GM12801 (cell line): ENCODE results near the gene SCAMP1.

ENCODE experiments used
- TF ChIP-seq, protein P1 (sequence below): IDR thresholded peaks from one replicate; pipeline ENCODE4 v1.5.1; 2011; ENCODE audit warnings: control low read depth; ENCODE audit not compliant: insufficient read length; ENCODE audit errors: extremely low read depth

Gene SCAMP1, protein sequence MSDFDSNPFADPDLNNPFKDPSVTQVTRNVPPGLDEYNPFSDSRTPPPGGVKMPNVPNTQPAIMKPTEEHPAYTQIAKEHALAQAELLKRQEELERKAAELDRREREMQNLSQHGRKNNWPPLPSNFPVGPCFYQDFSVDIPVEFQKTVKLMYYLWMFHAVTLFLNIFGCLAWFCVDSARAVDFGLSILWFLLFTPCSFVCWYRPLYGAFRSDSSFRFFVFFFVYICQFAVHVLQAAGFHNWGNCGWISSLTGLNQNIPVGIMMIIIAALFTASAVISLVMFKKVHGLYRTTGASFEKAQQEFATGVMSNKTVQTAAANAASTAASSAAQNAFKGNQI

DNA sequence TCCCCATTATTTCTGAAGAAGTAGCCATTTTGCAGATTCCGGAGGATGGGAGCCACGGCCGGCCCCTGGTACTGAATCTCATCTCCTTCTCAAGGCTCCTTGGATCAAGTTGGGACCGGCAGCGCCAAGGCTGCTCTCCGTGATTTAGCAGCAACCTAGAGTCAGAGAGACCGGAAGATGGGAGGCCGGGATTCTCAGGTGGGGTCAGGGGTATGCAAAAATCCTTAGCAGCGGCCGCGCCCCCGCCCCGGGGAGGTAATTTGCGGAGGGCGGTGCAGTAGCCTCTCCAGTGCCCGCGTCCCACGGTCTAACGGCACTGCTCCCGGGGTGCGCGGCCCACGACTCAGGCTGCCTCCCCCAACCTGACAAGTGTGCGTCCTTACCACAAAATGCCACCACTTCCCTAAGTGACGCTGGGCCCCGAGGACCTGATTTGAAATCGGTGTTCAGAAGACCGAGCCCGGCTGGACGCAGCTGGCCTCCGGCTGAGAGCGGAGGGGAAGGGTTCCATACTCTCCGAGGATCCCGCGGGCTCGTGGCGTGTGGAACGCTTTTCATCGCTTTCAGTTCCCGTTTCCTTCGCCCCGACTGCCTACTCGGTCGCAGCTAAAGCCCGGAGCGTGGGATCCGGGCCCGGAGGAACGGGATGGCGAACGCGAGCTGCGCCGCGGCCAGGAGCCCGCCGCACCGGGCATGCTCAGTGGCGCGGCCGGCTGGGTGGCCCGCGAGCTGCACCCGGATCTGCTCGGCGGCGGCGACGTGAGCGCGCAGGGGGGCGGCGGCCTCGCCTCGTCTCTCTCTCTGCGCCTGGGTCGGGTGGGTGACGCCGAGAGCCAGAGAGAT, at the start of gene SCAMP1:
Gene SCAMP1 (plus strand): TSS at position 787 of the 843 bp plus-strand sequence. CDS start 55 bp downstream, at position 842.
- TF ChIP-seq, protein P1, sequence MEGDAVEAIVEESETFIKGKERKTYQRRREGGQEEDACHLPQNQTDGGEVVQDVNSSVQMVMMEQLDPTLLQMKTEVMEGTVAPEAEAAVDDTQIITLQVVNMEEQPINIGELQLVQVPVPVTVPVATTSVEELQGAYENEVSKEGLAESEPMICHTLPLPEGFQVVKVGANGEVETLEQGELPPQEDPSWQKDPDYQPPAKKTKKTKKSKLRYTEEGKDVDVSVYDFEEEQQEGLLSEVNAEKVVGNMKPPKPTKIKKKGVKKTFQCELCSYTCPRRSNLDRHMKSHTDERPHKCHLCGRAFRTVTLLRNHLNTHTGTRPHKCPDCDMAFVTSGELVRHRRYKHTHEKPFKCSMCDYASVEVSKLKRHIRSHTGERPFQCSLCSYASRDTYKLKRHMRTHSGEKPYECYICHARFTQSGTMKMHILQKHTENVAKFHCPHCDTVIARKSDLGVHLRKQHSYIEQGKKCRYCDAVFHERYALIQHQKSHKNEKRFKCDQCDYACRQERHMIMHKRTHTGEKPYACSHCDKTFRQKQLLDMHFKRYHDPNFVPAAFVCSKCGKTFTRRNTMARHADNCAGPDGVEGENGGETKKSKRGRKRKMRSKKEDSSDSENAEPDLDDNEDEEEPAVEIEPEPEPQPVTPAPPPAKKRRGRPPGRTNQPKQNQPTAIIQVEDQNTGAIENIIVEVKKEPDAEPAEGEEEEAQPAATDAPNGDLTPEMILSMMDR, result no peak

DNA sequence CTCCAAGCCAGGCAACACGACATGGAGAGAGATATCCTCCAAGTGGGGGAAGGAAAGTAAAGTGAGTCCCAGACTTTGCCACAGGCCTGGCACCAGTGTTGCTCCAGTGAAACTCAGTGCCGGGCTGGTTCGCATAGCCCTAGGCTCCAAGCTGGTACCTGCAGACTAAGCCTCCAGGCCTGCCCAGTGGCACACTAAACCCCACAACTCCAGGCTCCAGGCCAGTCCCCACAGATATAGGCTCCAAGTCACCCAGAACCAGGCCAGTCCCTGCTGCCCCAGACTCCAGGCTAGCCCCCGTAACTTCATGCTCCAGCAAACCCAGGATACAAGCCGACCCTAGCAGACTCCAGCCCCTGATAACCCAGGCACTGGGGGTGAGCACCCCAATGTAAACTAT, 42.9 kb upstream of the SCAMP1 start:
- TF ChIP-seq, protein P1, result no peak

DNA sequence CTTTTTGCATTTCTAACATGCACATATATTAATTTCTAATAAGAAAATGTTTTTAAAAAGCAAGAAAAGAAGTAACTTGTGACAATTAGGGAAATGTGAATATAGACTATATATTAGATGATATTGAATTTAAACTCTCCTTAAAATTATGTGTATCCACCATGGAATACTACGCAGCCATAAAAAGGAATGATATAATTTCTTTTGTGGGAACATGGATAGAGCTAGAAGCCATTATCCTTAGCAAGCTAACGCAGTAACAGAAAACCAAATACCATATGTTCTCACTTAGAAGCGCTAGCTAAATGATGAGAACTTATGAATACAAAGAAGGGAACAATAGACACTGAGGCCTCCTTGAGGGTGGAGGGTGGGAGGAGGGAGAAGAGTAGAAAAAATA, 42.1 kb upstream of the SCAMP1 start:
- TF ChIP-seq, protein P1, result no peak

DNA sequence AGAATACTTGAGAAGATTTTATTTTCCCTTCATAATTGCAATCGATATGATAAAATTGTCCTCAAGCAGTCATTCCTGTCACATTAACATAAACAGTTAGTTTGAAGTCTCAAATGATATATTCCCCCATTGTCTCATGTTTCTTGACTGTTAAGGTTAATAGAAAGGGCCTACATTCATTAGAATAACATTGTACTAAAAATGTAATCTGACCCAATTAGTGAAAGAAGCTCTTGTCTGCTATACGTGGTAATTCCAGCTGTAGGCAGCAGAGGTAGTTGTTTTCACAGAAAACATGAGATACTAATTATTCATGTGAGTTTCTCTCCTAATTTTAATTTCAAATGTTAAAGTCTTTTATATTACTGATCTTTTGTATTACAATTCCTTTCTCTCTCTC, 40.0 kb upstream of the SCAMP1 start:
- TF ChIP-seq, protein P1, result no peak

DNA sequence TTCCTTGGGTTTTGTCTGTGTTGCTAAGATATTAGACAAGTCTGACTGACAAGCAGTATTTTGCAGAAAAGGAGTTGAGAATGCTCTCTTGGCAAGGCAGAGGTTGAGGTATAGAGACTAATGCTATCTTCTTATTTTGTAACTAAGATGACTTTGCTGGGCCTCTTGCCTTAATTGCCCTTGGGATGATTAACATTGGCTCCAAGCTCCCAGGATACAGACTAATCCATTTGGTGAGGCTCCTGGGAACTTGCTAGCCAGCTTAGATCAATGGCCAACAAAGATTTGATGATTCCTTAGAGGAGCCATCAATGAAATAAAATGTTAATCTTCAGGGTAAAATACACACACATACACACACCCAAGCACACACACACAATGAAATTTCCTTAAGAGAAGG, 37.2 kb upstream of the SCAMP1 start:
- TF ChIP-seq, protein P1, result no peak

DNA sequence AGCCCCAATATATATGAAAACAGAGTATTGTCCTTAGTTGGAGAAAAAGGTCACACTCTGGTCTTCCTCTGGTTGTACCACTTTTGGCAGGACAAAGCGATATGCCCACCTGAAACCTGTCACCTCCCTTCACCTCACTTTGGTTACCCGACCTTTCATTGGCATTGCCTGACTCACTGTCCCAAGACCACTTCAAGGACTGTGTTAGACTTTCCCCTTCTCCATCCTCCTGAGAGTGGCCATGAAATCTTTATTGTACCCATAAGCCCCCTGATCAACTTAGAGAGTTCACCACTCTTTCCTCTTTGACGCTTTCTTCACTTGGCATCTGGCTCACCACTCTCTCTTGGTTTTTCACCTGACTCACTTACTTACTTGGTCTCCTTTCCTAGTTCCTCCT, 33.5 kb upstream of the SCAMP1 start:
- TF ChIP-seq, protein P1, result no peak

DNA sequence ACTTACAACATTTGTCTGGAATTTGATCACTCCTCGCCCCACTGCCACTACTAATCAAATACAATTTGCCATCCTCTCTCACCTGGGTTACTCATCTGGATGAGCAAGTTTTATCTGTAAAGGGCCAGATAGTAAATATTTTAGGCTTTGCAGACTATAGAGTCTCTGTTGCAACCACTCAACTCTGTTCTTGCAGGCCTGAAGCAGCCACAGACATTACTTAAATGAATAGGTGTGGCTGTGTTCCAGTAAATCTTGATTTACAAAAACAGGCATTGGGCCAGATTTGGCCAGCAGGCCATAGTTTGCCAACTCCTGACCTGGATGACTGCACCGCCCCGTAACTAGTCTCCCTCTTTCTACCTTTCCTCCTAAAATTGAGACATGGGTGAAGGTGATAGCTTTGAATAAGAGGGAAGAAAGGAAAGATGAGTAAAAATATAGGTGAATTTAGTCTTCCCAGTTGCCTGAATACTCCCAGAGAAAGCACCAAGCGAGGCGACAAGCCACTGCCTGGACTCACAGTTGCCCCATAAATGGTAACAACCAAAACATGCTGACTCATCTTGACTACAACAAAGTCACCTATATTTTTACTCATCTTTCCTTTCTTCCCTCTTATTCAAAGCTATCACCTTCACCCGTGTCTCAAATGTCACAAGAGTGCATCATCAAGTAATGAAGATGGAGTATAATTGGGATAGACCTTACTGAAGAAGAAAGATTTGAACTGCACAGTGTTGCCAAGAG, 32.5 kb upstream of the SCAMP1 start:
- TF ChIP-seq, protein P1, result no peak
